ENCODE measurements around the gene CA4. TPM values are rescaled to one million over a fixed set of nuclear protein-coding genes. Genes with fewer than 3 reads are reported as not detected.

The CA4 gene
- total RNA-seq, 1 experiment from 2014 or later = 6.7 TPM

GRCh38 chr17:60151355-60151754, 1.6 kb downstream of the CA4 start:
- Mint-ChIP-seq H3K4me3 (peak overlapping the region; percentile 75), H3K4me1 (peaks cover 32% of the 10 kb centered on the region), H3K27me3 (ENCODE audit: low read depth) (peaks cover 50% of the 10 kb centered on the region), H3K9me3 (no peaks in the 10 kb centered on the region), H3K36me3 (no peaks in the 10 kb centered on the region), H3K27ac (no peak overlapping the region)
- TF ChIP-seq FOXK1 (CRISPR knock-in tag; IDR thresholded peaks at IDR 0.05) = 0 out of 2 replicates have a peak, but pooled peaks have one; percentile 35
- TF ChIP-seq TP53 (CRISPR knock-in tag; IDR thresholded peaks at IDR 0.05) = no peak
- DNase-seq (ENCODE audit: low spot score) (no peak), ATAC-seq (peak; percentile 4; the same call in 1 of the 2 replicates)
- CTCF ChIA-PET = interaction anchor here (1.0 to 5.2 kb wide), 6 partner anchors 8 to 270 kb away, joined by 3 to 53 read pairs (median 6); no protein-coding TSS in a partner anchor
- POLR2A ChIA-PET = interaction anchor here (0.6 kb wide), 1 partner anchor 382 kb away, joined by 5 read pairs; no protein-coding TSS in a partner anchor

GRCh38 chr17:60153606-60154390, 4.0 kb downstream of the CA4 start:
- H3K4me1 Mint-ChIP-seq = peaks cover 49% of the 10 kb centered on the region
- ATAC-seq (no peak), DNase-seq (ENCODE audit: low spot score) (peak; percentile 6)
- no peak overlapping the region for H3K4me3 Mint-ChIP-seq
- TF ChIP-seq TEAD4 (CRISPR knock-in tag; IDR thresholded peaks at IDR 0.05) (no peak), MAX (CRISPR knock-in tag; IDR thresholded peaks at IDR 0.05) (no peak), TEAD1 (CRISPR knock-in tag; IDR thresholded peaks at IDR 0.05) (no peak), CBFB (CRISPR knock-in tag; IDR thresholded peaks at IDR 0.05; ENCODE audit: low read depth) (no peak), JUN (CRISPR knock-in tag; IDR thresholded peaks at IDR 0.05) (no peak), ZNF416 (CRISPR knock-in tag; IDR thresholded peaks at IDR 0.05) (no peak), AR (CRISPR knock-in tag; IDR thresholded peaks at IDR 0.05) (no peak)
- H3K36me3 Mint-ChIP-seq = no peaks in the 10 kb centered on the region
- no peak overlapping the region for H3K27ac Mint-ChIP-seq
- POLR2A ChIA-PET = no interaction called here
- H3K9me3 Mint-ChIP-seq = no peaks in the 10 kb centered on the region
- H3K27me3 Mint-ChIP-seq (ENCODE audit: low read depth) = peaks cover 33% of the 10 kb centered on the region
- CTCF ChIA-PET = interaction anchor here (0.8 to 5.2 kb wide), 6 partner anchors 8 to 416 kb away, joined by 3 to 53 read pairs (median 4); no protein-coding TSS in a partner anchor

GRCh38 chr17:60154616-60155426, 5.0 kb downstream of the CA4 start:
- Mint-ChIP-seq H3K27me3 (ENCODE audit: low read depth) (peaks cover 23% of the 10 kb centered on the region), H3K27ac (no peak overlapping the region), H3K9me3 (no peaks in the 10 kb centered on the region), H3K36me3 (no peaks in the 10 kb centered on the region), H3K4me3 (no peak overlapping the region), H3K4me1 (peaks cover 49% of the 10 kb centered on the region)
- POLR2A ChIA-PET = no interaction called here
- no peak for ATAC-seq
- DNase-seq (ENCODE audit: low spot score) = no peak
- CTCF ChIA-PET = no interaction called here
- TF ChIP-seq CBFB (CRISPR knock-in tag; IDR thresholded peaks at IDR 0.05; ENCODE audit: low read depth) = no peak
- no peak for TF ChIP-seq EMX1 (CRISPR knock-in tag; IDR thresholded peaks at IDR 0.05)
- no peak for TF ChIP-seq ZNF317 (CRISPR knock-in tag; IDR thresholded peaks at IDR 0.05; ENCODE audit: borderline replicate concordance, low read depth)
- no peak for TF ChIP-seq NR2C2 (CRISPR knock-in tag; IDR thresholded peaks at IDR 0.05)
- no peak for TF ChIP-seq NR3C1 (CRISPR knock-in tag; conservative IDR thresholded peaks at IDR 0.05; ENCODE audit: low read depth)
- no peak for TF ChIP-seq IRF2 (CRISPR knock-in tag; IDR thresholded peaks at IDR 0.05; ENCODE audit: borderline replicate concordance, low read depth)
- no peak for TF ChIP-seq CTCF (IDR thresholded peaks at IDR 0.05)
- TF ChIP-seq E2F4 (CRISPR knock-in tag; IDR thresholded peaks at IDR 0.05; ENCODE audit: borderline replicate concordance, low read depth) = no peak
- no peak for TF ChIP-seq ATF6 (CRISPR knock-in tag; IDR thresholded peaks at IDR 0.05)
- TF ChIP-seq JAZF1 (CRISPR knock-in tag; IDR thresholded peaks at IDR 0.05) = no peak
- no peak for TF ChIP-seq SMAD3 (CRISPR knock-in tag; IDR thresholded peaks at IDR 0.05; ENCODE audit: borderline replicate concordance)
